ENCODE results near the gene HAAO.

HAAO gene

GRCh38 chr2:42792087-42792582 lies 248 bp downstream of the HAAO start:
- no peak for DNase-seq

- DNase-seq, result no peak
Observed at GRCh38 chr2:42791606-42792005, 777 bp downstream of the HAAO start.

- no peak for DNase-seq
Observed at GRCh38 chr2:42789751-42790150, 2.6 kb downstream of the HAAO start.

GRCh38 chr2:42788882-42789281 lies 3.5 kb downstream of the HAAO start:
- DNase-seq, result no peak

GRCh38 chr2:42788478-42788793 lies 3.9 kb downstream of the HAAO start:
- DNase-seq, result no peak

- DNase-seq, result no peak
Observed at GRCh38 chr2:42787788-42788477, 4.5 kb downstream of the HAAO start.

GRCh38 chr2:42787424-42787787 lies 5.0 kb downstream of the HAAO start:
- DNase-seq, result no peak

GRCh38 chr2:42786561-42787345 lies 5.6 kb downstream of the HAAO start:
- no peak for DNase-seq

- DNase-seq, result no peak
Observed at GRCh38 chr2:42784204-42784880, 8.0 kb downstream of the HAAO start.

GRCh38 chr2:42783511-42783910 lies 8.9 kb downstream of the HAAO start:
- no peak for DNase-seq

GRCh38 chr2:42781181-42781580 lies 11.2 kb downstream of the HAAO start:
- DNase-seq, result no peak

- no peak for DNase-seq
Observed at GRCh38 chr2:42777883-42778805, 14.2 kb downstream of the HAAO start.

- no peak for DNase-seq
Observed at GRCh38 chr2:42775810-42776209, 16.6 kb downstream of the HAAO start.

- DNase-seq, result no peak
Observed at GRCh38 chr2:42775186-42775585, 17.2 kb downstream of the HAAO start.

GRCh38 chr2:42771546-42772153 lies 20.7 kb downstream of the HAAO start:
- no peak for DNase-seq

- no peak for DNase-seq
Observed at GRCh38 chr2:42770288-42771131, 21.9 kb downstream of the HAAO start.

- DNase-seq, result no peak
Observed at GRCh38 chr2:42769583-42770287, 22.6 kb downstream of the HAAO start.

GRCh38 chr2:42768706-42769256 lies 23.6 kb downstream of the HAAO start:
- DNase-seq, result no peak

GRCh38 chr2:42767899-42768705 lies 24.3 kb downstream of the HAAO start:
- DNase-seq, result no peak
